ENCODE data around the gene RUNX1.
A peak's percentile ranks its signal among the peaks of the same experiment; 100 is the strongest.

The RUNX1 gene

DNA sequence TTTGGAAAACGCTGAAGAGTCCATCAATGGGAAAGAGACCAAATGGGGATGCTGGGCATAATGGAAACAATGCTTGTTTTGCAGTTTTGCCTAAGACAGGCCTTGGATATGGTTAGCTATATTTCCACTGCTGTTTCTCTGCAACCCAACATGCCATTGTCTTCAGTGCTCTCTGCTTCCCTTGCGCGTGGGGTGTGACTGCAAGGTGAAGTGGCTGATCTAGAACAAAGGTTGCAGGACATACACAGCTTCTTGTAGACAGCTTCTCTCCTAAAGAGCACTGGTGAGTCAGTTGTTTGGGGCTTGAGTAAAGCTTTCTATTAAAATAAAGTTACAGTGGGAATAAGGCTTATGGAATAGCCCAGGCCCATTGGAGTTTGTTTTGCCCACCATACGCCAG is 33.0 kb downstream of the RUNX1 start:
- TF ChIP-seq MYC (IDR thresholded peaks at IDR 0.05; ENCODE audit: low read depth, low read length) (no peak), POLR2A (IDR thresholded peaks at IDR 0.05; ENCODE audit: extremely low read depth, insufficient read length) (no peak)
- TF ChIP-seq, protein P1, sequence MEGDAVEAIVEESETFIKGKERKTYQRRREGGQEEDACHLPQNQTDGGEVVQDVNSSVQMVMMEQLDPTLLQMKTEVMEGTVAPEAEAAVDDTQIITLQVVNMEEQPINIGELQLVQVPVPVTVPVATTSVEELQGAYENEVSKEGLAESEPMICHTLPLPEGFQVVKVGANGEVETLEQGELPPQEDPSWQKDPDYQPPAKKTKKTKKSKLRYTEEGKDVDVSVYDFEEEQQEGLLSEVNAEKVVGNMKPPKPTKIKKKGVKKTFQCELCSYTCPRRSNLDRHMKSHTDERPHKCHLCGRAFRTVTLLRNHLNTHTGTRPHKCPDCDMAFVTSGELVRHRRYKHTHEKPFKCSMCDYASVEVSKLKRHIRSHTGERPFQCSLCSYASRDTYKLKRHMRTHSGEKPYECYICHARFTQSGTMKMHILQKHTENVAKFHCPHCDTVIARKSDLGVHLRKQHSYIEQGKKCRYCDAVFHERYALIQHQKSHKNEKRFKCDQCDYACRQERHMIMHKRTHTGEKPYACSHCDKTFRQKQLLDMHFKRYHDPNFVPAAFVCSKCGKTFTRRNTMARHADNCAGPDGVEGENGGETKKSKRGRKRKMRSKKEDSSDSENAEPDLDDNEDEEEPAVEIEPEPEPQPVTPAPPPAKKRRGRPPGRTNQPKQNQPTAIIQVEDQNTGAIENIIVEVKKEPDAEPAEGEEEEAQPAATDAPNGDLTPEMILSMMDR (IDR thresholded peaks at IDR 0.05; ENCODE audit: low read depth, low read length): no peak
- TF ChIP-seq, protein P2, sequence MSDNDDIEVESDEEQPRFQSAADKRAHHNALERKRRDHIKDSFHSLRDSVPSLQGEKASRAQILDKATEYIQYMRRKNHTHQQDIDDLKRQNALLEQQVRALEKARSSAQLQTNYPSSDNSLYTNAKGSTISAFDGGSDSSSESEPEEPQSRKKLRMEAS (IDR thresholded peaks at IDR 0.05; ENCODE audit: low read depth, low read length): no peak
- no peak overlapping the region for H3K4me3 ChIP-seq (ENCODE audit: low read depth, low read length)
- DNase-seq (ENCODE audit: low read depth): no peak

DNA sequence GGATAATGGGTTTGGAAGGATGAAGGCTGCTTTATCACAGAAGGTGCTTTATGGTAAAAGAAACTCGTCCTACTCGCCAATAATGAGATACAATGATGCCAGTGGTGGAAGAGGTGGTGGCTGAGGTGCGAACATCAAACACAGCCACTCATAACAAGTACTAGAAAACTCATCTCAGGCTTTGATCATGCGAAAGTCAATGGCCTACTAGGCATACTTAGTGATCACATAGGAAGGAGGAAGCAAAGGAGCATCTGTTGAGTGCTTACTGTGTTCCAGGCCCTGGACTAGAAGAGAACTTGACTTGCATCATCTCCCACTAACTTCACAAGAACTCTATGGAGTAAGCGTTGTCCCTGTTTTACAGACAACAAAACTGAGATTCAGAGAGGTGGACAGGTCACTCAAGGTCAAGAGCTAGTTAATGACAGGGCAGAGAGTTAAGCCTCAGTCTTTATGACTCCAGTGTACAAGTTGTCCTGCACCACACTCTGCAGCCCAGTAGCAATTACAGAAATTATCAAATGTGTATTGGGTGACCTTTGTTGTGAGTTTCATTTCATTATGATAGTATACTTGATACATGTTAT is 33.6 kb downstream of the RUNX1 start:
- no peak overlapping the region for H3K4me3 ChIP-seq (ENCODE audit: low read depth, low read length)
- no peak for DNase-seq (ENCODE audit: low read depth)
- TF ChIP-seq, protein P2 (IDR thresholded peaks at IDR 0.05; ENCODE audit: low read depth, low read length): no peak
- TF ChIP-seq MYC (IDR thresholded peaks at IDR 0.05; ENCODE audit: low read depth, low read length): no peak
- TF ChIP-seq, protein P1 (IDR thresholded peaks at IDR 0.05; ENCODE audit: low read depth, low read length): no peak
- TF ChIP-seq POLR2A (IDR thresholded peaks at IDR 0.05; ENCODE audit: extremely low read depth, insufficient read length): no peak

DNA sequence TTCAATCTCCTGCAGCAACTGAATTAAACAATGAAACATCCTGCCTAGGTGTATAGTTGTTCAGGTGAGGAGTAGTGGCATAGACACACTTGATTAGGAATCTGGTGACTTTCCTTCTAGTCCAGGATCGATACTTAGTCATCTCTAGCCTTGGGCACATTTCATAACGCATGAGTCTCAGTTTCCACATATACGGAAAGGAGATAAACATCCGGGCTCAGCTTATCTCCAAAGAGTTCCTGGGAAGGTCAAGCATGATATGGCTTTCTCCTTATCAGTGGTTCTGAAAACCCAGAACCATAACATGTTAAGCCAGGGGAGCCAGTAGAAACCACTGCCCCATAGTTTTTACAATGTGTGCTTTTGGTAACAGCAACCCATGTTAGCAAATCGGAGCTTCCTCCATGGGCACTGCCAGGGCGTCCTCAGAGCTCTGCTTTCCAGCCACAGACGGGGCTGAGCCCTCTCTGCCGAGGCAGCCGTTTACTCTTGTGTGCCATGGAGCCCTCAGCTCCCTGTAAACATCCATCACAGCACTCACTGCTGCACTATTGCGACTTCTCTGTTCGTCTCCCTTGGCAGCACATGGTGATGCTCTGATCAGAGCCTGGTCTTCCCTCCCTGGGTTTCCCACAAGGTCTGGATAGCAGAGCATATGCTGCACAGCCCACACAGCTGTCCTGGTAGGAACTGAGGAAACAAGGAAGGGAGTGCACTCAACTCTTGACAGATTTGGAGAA is 34.6 kb downstream of the RUNX1 start:
- TF ChIP-seq, protein P1 (IDR thresholded peaks at IDR 0.05; ENCODE audit: low read depth, low read length): no peak
- DNase-seq (ENCODE audit: low read depth): no peak
- H3K4me3 ChIP-seq (ENCODE audit: low read depth, low read length): no peak overlapping the region

GRCh38 chr21:35011681-35012080 is 37.4 kb downstream of the RUNX1 start:
- DNase-seq (ENCODE audit: low read depth): peak; percentile 50
- TF ChIP-seq, protein P2 (IDR thresholded peaks at IDR 0.05; ENCODE audit: low read depth, low read length): no peak
- TF ChIP-seq MYC (IDR thresholded peaks at IDR 0.05; ENCODE audit: low read depth, low read length): no peak
- TF ChIP-seq, protein P1 (IDR thresholded peaks at IDR 0.05; ENCODE audit: low read depth, low read length): no peak
- no peak for TF ChIP-seq POLR2A (IDR thresholded peaks at IDR 0.05; ENCODE audit: extremely low read depth, insufficient read length)
- H3K4me3 ChIP-seq (ENCODE audit: low read depth, low read length): no peak overlapping the region

- DNase-seq (ENCODE audit: low read depth): no peak
- no peak overlapping the region for H3K4me3 ChIP-seq (ENCODE audit: low read depth, low read length)
- TF ChIP-seq POLR2A (IDR thresholded peaks at IDR 0.05; ENCODE audit: extremely low read depth, insufficient read length) (no peak), MYC (IDR thresholded peaks at IDR 0.05; ENCODE audit: low read depth, low read length) (no peak)
- TF ChIP-seq, protein P1 (IDR thresholded peaks at IDR 0.05; ENCODE audit: low read depth, low read length): no peak
- TF ChIP-seq, protein P2 (IDR thresholded peaks at IDR 0.05; ENCODE audit: low read depth, low read length): no peak
These were observed 38.7 kb downstream of the RUNX1 start for GRCh38 chr21:35010447-35010846.
